COLO668 (cell line): ENCODE data around the gene KCNJ16.

Source experiments
- DNase-seq: peaks from one replicate; lab custom pipeline; 2025; ENCODE audit not compliant: unreplicated experiment; lab: John Stamatoyannopoulos, UW

Gene KCNJ16

DNA sequence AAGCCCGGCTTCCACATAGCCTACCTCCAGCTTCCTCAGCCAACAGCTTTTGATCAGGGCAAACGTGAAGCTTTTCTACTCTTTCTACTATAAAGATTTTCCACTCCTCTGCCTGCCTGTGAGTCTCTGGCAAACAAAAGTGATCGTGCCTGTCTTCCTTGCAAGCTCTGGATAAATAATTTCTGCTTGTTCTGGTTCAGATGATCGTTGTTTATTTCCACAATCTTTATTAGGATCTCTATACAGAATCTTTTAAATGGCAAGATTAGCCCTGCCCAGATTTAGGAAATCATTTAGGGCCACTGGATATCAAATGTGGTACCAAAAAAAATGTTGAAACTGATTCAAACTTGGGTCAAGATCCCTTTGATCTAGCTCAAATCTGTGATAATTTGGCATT is 20.4 kb downstream of the KCNJ16 start:
- no peak for DNase-seq

DNA sequence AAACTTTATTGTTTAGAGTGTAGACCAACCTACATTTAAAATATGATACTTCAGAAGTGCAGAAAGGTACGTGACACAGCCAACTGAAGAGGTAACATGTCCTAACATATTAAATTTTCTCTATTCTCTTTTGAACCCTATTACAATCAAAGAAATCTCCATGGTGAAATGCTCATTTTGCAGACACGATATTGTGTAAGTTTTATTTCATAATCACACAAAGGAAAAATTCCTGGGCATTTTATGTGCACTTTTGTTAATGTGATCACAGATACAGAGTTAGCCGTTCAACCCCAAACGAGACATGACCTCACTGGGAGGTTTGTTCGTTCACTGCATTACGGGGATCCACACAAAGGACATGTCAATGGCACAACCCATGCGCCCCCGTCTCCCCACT is 21.8 kb downstream of the KCNJ16 start:
- no peak for DNase-seq

- DNase-seq: no peak
These were observed 23.0 kb downstream of the KCNJ16 start for GRCh38 chr17:70098030-70098429.

GRCh38 chr17:70099294-70099693 is 24.3 kb downstream of the KCNJ16 start:
- no peak for DNase-seq

- no peak for DNase-seq
These were observed 24.9 kb downstream of the KCNJ16 start for GRCh38 chr17:70099884-70100283.

DNA sequence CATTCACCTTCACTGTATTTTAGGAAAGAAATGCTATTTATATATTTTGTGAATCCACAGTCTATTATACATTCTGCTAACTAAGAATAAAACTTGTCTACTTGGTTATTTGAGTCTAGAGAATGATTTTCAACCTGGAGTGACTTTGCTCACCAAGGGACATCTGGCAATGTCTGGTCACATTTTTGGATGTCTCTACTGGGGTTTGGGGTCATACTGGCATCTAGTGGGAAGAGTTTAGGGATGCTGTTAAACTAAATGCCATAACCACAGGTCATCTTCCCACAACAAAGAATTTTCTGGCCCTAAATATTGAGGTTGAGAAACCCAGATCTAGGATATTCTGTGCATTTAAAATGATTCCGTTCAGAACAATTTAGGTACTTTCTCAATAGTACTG is 26.0 kb downstream of the KCNJ16 start:
- DNase-seq: no peak

GRCh38 chr17:70102531-70102930 is 27.5 kb downstream of the KCNJ16 start:
- no peak for DNase-seq

DNA sequence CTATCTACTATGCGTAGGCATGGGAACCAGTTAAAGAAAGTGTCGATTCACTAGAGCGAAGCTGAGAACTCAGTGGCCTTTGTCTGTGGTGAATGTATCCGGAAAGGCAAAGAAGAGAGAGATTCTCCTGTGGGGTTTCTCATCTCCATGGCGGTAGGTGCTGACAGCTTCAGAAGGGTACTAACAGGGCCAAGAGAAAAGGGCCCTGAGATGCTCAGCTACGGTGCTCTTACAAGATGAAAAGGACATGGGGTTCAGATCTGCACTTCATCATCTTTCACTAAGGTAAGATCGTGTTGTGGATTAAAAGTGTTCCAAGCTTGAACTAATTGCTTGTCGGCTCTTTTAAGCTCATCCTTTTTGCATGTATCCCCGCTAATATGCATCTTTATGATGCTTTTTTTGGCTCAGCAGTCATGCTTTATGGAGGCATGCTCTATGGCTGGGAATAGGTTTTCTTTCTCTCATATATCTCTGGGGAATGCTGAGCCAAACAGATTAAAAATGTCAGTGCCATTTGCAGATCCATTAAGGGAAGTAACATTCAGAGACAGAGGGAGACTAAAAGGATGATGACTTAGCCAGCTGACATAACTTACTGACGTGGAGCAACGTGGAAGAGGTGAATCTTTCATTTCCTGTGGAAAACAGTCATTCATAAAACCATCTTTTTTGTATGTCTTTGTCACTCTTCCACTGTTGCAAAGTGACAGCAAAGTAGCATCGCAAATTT is 29.9 kb downstream of the KCNJ16 start:
- no peak for DNase-seq

GRCh38 chr17:70105641-70106040 is 30.6 kb downstream of the KCNJ16 start:
- DNase-seq: no peak

GRCh38 chr17:70106551-70106950 is 31.5 kb downstream of the KCNJ16 start:
- no peak for DNase-seq

DNA sequence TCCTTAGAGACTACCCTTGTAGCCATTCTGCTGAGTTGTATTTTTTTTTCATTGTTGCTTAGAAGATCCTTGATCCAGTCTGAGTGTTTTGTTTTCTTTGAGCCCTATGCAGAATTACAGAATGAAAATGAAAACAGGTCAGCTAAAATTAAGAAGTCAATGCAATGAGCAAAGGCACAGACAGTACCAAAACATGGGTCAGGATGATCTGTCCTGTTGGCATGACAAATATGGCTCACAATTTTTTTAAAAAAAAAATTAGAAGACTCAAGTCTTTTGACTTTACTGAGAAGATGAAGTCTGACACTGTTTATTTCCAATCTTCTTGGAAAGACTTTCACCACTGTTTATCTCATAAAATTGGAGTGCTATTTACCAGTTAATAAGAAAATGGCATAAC is 32.4 kb downstream of the KCNJ16 start:
- DNase-seq: no peak

DNA sequence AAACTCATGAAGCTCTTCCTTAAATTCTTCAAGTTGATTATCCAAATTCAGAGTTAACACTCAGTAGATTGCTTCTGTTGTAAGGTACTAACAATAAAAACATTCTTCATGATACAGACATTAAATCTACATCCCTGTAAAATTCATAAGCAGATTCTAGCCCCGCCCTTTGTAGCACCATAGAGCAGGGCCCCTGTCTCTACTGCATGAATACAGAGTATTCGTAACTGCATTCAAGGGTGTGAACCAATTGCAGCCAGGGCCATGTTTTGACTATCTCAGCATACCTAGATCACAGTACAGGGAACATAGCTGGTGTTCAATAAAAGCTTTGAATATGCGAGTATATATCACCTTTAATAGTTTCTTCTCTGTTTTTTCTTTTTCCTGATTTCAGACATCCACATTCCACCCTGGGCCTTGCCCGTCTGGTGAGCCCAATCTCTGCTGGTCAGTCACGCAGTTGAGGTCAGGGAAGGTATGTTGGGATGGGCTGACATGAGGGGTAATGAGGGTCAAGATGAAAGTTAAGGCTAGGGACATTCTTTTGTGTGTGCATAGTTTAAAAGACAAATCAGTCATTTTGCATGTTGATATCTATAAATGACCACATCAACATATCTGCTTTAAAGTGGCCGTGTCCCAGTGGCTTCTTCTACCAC is 33.0 kb downstream of the KCNJ16 start:
- DNase-seq: no peak

GRCh38 chr17:70109497-70109896 is 34.5 kb downstream of the KCNJ16 start:
- DNase-seq: no peak

DNA sequence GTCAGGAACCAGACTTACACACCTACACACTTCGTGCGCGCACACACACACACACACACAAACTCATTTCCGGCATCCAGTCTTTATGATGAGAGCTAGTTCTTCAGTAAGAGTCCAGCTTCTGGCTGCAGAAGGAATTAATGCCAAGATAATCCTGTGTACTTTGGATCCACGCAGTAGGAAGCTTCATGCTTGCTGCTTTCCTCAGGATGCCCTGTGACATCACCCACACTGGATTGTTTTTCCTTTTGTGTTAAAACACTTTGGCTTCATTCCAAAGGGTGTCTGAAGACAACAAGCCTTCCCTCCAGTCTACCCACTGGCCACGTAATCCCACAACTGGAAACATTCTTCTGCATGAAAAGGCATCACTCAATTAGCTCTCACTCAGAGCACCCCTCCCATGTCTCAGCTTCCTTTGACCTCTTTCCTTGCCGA is 35.4 kb downstream of the KCNJ16 start:
- no peak for DNase-seq

DNA sequence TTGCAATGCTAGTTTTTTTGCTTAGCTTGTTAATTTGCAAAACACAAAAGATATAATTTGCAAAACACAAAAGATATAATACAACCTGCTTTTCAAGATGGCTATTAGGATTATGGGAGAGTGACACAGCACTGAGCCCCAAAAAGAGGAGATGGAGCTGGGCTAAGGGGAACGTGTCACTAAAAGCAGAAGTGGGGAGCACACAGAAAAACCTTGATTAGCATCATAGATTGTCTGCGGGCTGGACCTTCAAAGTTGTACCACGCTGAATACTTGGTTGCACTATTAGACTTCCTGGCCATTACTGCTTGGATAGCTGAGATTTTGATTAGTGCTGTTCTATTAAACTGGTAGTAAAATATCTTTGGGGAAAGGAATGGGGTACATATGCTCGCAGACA is 36.2 kb downstream of the KCNJ16 start:
- DNase-seq: no peak

DNA sequence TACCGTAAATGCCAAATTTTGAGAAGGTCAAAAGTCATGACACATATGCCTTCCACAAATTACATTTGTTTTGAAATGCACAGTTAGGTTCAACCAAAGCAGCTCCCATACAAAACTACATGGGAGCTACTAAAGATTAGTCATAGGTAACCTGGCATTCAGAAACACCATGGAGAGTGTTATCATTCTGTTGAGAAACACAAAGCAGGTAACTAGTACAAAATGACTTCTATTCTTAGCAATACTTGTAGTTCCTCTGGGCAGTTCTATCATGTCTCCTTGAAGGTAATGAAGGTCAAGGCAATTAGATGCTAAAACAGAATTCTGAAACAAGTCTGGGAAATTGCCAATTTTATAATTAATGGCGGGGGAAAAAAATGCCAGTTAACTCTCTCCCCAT is 39.4 kb downstream of the KCNJ16 start:
- DNase-seq: no peak

DNA sequence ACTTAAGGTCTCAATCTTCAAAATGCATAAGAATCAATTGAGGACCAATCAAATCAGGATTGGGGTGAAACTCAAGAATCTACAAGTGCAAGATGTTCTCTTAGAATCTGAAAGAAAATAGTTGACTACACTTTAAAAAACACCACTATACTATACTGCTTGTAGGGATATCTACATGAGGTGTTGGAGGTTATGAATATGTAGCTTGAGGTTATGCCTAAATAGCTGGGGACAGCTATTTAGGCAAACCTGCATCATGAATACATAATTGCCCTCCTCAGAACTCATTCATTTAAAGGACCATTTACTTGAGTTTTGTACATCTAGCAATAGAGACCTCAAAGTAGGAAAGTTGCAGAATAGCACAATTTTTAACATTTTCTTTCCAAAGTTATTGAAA is 40.1 kb downstream of the KCNJ16 start:
- no peak for DNase-seq

DNA sequence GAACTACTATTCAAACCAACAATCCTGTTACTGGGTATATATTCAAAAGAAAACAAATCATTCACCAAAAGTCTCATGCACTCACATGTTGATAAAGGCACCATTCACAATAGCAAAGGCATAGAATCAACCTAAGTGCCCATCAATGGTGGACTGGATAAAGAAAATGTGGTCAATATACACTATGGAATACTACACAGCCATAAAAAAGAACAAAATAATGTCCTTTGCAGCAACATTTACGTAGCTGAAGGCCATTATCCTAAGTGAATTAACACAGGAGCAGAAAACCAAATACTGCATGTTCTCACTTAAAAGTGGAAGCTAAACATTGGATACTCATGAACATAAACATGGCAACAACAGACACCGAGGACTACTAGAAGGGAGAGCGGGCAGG is 41.9 kb downstream of the KCNJ16 start:
- DNase-seq: no peak

GRCh38 chr17:70119545-70119944 is 44.5 kb downstream of the KCNJ16 start:
- DNase-seq: no peak

- no peak for DNase-seq
These were observed 45.0 kb downstream of the KCNJ16 start for GRCh38 chr17:70119983-70120382.

DNA sequence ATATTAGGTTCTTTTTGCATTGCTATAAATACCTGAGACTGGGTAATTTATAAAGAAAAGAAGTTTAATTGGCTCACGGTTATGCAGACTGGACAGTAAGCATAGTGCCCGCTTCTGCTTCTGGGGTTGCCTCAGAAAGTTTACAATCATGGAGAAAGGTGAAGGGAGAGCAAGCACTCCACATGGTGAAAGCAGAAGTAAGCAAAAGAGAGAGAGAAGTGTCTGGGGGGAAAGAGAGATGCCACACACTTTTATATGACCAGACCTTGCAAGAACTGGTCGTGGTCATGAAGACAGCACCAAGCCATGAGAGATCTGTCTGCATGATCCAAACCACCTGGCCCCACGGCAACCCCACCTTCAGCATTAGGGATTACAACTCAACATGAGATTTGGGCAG is 45.4 kb downstream of the KCNJ16 start:
- DNase-seq: no peak

DNA sequence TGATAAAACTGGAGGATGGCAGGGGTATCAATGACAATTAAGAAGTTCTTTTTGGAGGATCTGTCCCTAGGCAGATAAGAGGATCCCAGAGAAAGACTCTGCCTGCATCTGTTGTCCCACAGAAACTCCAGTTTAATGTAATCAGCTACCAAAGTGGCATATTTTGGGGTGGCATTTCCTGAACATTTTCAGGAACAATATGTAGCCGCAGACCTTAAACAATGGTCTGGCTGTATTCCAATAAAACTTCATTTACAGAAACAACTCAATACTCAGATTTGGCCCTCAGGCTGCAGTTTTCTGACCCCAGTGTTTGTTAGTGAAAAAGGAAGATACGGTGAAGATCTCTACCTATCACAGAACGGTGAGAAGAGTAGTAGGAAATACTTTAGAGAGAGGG is 46.1 kb downstream of the KCNJ16 start:
- no peak for DNase-seq

DNA sequence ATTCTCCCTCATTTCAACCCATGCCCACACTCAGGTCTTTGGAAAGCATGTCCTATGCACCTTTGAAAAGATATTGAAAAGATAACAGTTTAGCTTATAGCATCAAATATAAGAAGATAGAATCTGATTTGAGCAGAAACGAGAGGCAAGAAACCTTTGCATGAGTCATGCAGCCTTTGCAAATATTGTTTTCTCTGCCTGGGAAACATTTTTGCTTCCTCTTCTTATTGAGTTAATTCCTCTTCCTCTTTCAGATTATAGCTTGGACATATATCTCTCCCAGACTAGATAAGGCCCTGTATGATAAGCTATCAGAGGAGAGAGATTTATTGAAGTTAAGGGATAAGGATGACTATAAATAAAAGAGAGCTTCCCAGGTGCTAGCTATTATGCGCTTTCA is 48.2 kb downstream of the KCNJ16 start:
- no peak for DNase-seq
